HUDEP-2 (cell line): ENCODE measurements around the gene NTF4.

ENCODE experiments used
- DNase-seq, 76 experiments: peaks; one replicate each; lab custom pipeline; 2025; ENCODE audit not compliant: unreplicated experiment in 76 of 76; lab: John Stamatoyannopoulos, UW

The NTF4 gene

DNA sequence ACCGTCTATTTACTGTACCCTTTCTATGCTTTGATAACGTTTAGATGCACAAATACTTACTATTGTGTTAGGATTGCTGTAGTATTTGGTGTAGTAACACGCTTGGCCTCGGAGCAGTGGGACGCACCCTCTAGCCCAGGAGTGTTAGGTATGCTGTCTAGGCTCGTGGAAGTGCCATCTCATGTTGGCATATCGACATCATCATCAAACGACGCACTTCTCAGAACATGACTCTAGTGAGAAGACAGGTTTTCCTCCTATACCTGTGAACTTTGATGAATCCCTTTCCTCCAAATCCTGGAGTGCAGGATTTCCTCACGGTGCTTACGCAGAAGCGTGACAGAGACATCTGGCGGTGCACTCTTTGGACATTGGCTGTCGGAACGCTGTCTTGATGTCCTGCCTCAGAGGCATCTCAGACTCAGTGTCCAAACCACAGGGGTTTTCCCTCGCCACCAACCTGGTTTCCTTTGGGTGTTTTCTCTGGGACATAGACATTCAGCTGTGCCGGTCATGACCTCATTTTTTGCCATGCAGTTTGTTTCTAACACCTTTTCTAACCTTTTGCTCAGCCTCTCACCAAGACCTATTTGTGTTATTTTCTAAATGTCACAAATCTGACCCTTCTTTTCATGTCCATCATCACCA lies 26.9 kb upstream of the NTF4 start:
- no peak for DNase-seq

GRCh38 chr19:49086296-49086695 lies 21.7 kb upstream of the NTF4 start:
- no peak for DNase-seq

- DNase-seq: peak in 1 of 76 experiments; percentile 51
Observed at GRCh38 chr19:49085868-49086232, 21.2 kb upstream of the NTF4 start.

DNA sequence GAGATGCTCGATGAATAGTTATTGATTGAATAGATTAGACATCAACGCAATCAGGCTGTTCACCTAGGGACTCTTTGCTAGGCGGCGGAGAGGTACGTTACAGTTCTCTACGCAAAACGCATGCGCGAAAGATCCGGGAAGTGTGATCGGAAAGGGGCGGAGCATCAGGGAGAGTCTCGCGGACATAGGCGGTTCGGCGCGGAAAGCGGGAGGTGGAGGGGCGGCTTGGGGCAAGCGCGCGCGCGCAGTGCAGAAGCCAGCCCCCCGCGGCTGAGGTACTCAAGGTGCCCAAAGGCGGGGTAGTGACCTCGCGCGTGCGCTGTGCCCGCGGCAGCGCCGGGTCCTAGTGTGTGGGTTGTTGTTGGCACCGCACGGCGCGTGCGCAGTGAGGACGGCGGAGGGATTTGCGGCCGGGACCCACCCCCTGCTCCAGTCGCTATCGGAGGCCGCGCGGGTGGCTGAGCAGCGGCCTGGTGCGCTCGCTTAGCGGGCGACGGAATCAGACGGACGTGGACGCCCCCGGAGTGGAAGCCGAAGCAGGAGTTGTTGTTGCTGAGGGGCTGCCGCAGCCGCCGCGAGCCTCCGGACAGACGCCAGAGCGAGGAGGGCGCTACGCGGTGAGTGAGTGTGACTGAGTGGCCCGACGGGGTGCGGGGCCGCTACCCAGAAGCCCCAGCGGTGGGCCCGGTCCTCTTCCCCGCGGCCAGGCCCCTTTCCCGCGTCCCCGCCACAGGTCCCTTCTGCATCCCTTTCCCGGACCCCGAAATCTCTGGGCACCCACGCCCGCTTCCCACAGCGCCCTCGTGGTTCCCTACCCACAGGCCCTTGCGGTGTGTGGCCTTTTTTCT lies 20.6 kb upstream of the NTF4 start, which contains the start of gene SNRNP70:
SNRNP70 (plus strand) TSS at position 432 of the 848 bp plus-strand sequence. CDS start 964 bp downstream, outside the sequence.
- DNase-seq: peak; percentile 74 to 100 (median 99)

DNA sequence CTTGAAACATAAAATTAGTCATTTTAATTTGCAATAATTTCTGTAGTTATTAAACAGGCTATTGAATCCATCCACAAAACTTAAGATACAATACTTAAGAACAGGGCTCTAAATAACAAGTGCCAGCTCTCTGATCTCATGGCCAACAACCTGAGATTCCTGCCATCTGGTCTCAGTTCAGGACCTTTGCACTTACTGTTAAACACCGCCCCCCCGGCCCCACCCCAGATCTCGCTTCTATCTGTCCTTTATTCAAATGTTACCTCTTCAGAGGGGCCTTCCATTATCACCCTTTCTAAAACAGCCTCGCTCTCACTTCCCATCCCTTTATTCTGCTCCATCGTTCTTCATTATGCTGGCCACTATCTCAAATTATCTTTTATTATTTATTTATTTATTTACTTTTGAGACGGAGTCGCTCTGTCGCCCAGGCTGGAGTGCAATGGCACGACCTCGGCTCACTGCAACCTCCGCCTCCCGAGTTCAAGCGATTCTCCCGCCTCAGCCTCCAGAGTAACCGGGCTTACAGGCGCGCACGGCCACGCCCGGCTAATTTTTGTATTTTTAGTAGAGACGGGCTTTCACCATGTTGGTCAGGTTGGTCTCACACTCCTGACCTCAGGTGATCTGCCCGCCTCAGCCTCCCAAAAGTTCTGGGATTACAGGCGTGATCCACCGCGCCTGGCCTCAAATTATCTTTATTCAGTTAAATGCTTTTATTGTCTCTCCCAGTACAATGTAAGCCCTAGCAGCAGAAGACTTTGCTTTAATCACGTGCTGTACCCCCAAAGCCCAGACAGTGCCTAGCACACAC lies 19.8 kb upstream of the NTF4 start:
- DNase-seq: no peak

DNA sequence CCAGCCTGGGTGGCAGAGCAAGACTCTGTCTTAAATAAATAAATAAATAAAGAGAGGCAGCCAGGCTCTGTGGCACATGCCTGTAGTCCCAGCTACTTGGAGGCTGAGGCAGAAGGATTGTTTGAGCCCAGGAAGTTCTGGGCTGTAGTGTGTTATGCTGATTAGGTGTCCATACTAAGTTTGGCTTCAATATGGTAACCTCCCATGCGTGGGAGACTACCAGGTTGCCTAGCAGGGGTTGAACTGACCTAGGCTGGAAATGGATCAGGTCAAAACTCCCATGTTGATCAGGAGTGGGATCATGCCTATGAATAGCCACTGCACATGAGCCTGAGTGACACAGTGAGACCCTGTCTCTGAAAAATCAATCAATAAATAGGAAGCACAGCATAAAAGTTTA lies 16.7 kb upstream of the NTF4 start:
- peak in 5 of 76 experiments; percentile 8 to 48 (median 18) for DNase-seq

DNA sequence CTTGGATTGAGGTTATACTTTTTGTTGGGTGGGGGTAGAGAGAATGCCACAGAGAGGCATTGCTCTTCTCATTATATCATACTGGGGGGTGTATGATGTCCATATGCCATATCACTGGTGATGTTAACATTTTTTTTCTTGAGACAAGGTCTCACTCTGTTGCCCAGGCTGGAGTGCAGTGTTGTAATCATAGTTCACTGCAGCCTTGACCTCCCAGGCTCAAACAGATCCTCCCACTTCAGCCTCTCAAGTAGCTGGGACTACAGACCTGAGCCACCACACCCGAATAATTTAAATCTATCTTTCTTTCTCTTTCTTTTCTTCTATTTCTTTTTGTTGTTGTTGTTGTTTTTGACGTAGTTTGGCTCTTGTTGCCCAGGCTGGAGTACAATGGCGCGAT lies 15.8 kb upstream of the NTF4 start:
- no peak for DNase-seq

DNA sequence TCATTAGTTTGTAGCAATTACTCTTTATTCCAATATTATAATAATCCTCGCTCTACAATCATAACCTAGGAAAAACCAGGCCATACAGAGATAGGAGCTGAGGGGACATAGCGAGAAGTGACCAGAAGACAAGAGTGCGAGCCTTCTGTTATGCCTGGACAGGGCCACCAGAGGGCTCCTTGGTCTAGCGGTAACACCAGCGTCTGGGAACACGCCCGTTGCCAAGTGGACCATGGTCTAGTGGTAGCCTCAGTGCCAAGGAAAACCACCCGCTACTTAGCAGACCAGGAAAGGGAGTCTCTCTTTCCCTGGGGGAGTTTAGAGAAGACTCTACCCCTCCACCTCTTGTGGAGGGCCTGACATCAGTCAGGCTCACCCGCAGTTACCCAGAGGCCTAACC lies 10.3 kb upstream of the NTF4 start:
- peak in 45 of 76 experiments; percentile 8 to 68 (median 45) for DNase-seq

- peak in 19 of 76 experiments; percentile 11 to 42 (median 21) for DNase-seq
Observed at GRCh38 chr19:49073514-49074378, 9.1 kb upstream of the NTF4 start.

GRCh38 chr19:49071860-49072547 lies 7.4 kb upstream of the NTF4 start:
- DNase-seq: peak in 25 of 76 experiments; percentile 8 to 63 (median 40)

- DNase-seq: no peak
Observed at GRCh38 chr19:49070416-49070815, 5.8 kb upstream of the NTF4 start.

DNA sequence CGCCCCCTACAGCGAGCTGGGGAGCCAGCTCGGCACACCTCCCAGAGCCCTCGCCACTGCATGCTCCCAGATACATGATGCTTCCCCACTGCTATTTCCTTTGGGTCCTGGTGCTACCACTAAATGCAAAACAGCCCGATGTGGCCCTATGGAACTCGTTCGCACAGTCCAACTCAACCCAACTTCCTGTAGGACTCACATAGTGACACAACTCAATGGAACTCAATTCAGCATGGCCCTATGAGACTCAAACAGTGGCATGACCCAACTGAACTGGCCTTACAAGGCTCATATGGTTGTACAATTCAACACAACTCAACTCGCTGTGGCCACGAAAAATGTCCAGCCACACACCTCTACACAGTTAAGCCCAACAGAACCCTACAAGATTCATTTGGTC lies 4.4 kb upstream of the NTF4 start:
- no peak for DNase-seq

- no peak for DNase-seq
Observed at GRCh38 chr19:49067554-49067953, 2.9 kb upstream of the NTF4 start.

- no peak for DNase-seq
Observed at GRCh38 chr19:49065905-49066512, 1.4 kb upstream of the NTF4 start.

DNA sequence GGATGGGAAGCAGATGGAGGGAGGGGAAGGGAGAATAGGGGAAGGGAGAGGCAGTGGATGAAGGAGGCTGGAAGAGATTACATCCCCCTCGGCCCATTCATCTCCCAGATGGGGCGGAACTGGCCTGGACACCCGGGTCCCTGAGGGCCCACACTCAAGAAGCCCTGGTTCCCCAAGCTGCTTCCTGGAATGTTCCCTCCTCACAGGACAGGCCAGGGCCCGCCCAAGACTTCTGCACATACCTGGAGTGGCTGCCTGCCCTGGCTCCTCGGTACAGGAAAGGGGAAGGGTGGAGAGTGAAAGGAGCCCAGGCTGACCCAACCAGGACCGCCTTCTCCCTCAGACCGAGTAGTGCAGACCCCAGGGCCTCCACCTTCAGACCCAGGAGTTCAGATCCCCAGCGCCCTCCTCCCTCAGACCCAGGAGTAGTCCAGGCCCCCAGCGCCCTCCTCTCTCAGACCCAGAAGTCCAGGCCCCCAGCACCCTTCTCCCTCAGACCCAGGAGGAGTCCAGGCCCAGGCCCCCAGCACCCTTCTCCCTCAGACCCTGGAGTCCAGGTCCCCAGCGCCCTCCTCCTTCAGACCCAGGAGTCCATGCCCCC lies 489 bp downstream of the NTF4 start:
- DNase-seq: no peak

GRCh38 chr19:49061445-49061844 lies 3.2 kb downstream of the NTF4 start:
- no peak for DNase-seq

- no peak for DNase-seq
Observed at GRCh38 chr19:49061000-49061399, 3.6 kb downstream of the NTF4 start.

DNA sequence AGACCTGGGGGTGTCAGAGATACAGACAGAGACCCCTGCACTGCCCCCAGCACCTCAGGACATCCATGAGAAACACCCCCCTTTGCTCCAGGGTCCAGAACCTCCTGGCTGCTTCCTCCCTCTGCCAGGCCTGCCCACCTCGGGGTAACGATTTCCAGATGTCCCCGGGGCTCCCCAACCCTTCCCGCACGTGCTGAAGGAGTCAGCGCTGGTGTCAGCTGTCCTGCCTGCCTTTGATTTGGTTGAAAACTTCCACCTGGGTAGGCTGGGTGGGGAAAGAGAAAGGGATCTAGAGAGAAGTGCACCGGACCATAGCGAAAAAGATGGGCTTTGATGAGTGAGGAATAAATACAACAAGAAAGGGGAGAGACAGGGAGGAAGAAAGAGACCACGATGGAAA lies 5.6 kb downstream of the NTF4 start:
- no peak for DNase-seq

DNA sequence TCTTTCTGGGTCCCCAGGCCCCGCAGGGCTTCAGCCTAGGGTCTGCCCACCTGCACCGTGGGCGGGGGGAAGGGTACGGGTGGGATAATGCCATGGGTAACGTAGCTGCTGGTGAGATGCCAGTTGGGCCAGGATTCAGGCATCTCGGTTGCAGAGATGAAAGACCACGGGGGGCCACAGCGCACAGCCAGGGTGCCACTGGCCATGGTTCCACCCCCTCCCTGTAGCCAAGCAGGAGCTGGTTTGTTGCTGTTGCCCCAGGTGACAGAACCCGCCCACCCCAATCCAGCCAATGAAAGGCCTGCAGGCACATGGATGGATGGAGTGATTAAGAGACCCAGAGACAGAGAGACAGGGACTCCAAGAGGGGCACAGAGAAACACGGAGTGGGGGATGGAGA lies 6.1 kb downstream of the NTF4 start:
- DNase-seq: peak in 10 of 76 experiments; percentile 7 to 31 (median 18)
